ENCODE results near the gene SMPD4. TPM values are rescaled to one million over a fixed set of nuclear protein-coding genes. Genes with fewer than 3 reads are reported as not detected.
"Not testable (repeated sequence)": the region's sequence is repeated elsewhere in the genome, so short reads cannot be mapped to it uniquely, and the experiment has no call there.

Gene SMPD4
- total and polyA plus RNA-seq, 2 donors (not counting 3 experiments of a cell fraction or from before 2014, with no cell fraction given): 85.3 to 88.1 TPM

- Histone ChIP-seq H2AFZ (ENCODE audit: low read depth, low read length) (no peak overlapping the region), H4K20me1 (replicated peaks; ENCODE audit: control insufficient read depth, extremely low read depth, insufficient read depth, low read length) (no peaks in the 10 kb centered on the region), H3K27ac (ENCODE audit: insufficient read depth, low read depth, low read length) (no peak overlapping the region), H3K27me3 (ENCODE audit: control insufficient read depth in 2 of 2, insufficient read depth in 2 of 2, low read length in 2 of 2) (no peaks in the 10 kb centered on the region), H3K9ac (replicated peaks; ENCODE audit: extremely low read depth, insufficient read depth, low read length) (no peak overlapping the region), H3K36me3 (ENCODE audit: control insufficient read depth in 2 of 2, extremely low read depth in 1 of 2, insufficient read depth in 2 of 2, low read length in 2 of 2) (peaks cover 0 to 18% of the 10 kb centered on the region in 2 experiments), H3K4me3 (replicated peaks in 1 of 3; ENCODE audit: insufficient read depth in 1 of 3, low read depth in 1 of 3, low read length in 3 of 3) (no peak overlapping the region), H3K4me1 (ENCODE audit: control insufficient read depth, extremely low read depth, insufficient read depth, low read length) (no peaks in the 10 kb centered on the region), H3K9me1 (replicated peaks; ENCODE audit: control insufficient read depth, extremely low read depth, insufficient read depth, low read length) (no peaks in the 10 kb centered on the region), H3K4me2 (ENCODE audit: insufficient read depth, low read length) (no peak overlapping the region), H3K9me3 (replicated peaks; ENCODE audit: control insufficient read depth, insufficient read depth, low read length) (no peaks in the 10 kb centered on the region), H3K79me2 (ENCODE audit: control insufficient read depth, insufficient read depth, low read length) (no peaks in the 10 kb centered on the region)
- intact Hi-C loops (cut with micrococcal nuclease) (no loop called here), dilution Hi-C loops (cut with MboI; ENCODE audit: extremely low pct_ligation_motif_present, low sequenced_read_pairs) (no loop called here)
- FAIRE-seq (no peak), DNase-seq (ENCODE audit: low read depth, low spot score) (no peak)
- CTCF ChIA-PET: no interaction called here
- POLR2A ChIA-PET: no interaction called here
- TF ChIP-seq GATA2 (IDR thresholded peaks at IDR 0.05; ENCODE audit: insufficient read depth, insufficient read length, low read depth, low read length) (no peak), JUN (IDR thresholded peaks at IDR 0.05; ENCODE audit: borderline replicate concordance, insufficient read depth, insufficient read length, low read depth) (no peak), CTCF (IDR thresholded peaks at IDR 0.05; ENCODE audit: extremely low read depth in 1 of 2, insufficient read depth in 1 of 2, low read depth in 1 of 2, low read length in 2 of 2) (no peak), MAX (IDR thresholded peaks at IDR 0.05; ENCODE audit: insufficient read depth, insufficient read length) (no peak), POLR2AphosphoS5 (IDR thresholded peaks at IDR 0.05; ENCODE audit: insufficient read depth, low read depth, low read length) (no peak), POLR2A (IDR thresholded peaks at IDR 0.05; ENCODE audit: low read depth, low read length) (no peak), FOS (IDR thresholded peaks at IDR 0.05; ENCODE audit: borderline replicate concordance, insufficient read depth, low read length) (no peak), EZH2 (IDR thresholded peaks at IDR 0.05; ENCODE audit: borderline replicate concordance, low read depth, low read length, severe bottlenecking) (no peak)
- BruUV-seq (replicated peaks): no TSS peak
Observed at GRCh38 chr2:130150181-130151144, 30.9 kb downstream of the SMPD4 start.

GRCh38 chr2:130148515-130148914 lies 32.9 kb downstream of the SMPD4 start:
- H3K79me2 ChIP-seq (ENCODE audit: control insufficient read depth, insufficient read depth, low read length); H3K27ac ChIP-seq (ENCODE audit: insufficient read depth, low read depth, low read length); BruUV-seq (replicated peaks); POLR2A ChIA-PET; FAIRE-seq; H3K9me1 ChIP-seq (replicated peaks; ENCODE audit: control insufficient read depth, extremely low read depth, insufficient read depth, low read length); H3K9ac ChIP-seq (replicated peaks; ENCODE audit: extremely low read depth, insufficient read depth, low read length); H3K4me2 ChIP-seq (ENCODE audit: insufficient read depth, low read length); H2AFZ ChIP-seq (ENCODE audit: low read depth, low read length); H3K4me1 ChIP-seq (ENCODE audit: control insufficient read depth, extremely low read depth, insufficient read depth, low read length); intact Hi-C loops (cut with micrococcal nuclease); CTCF ChIA-PET; H3K27me3 ChIP-seq (ENCODE audit: control insufficient read depth in 2 of 2, insufficient read depth in 2 of 2, low read length in 2 of 2); H4K20me1 ChIP-seq (replicated peaks; ENCODE audit: control insufficient read depth, extremely low read depth, insufficient read depth, low read length); H3K4me3 ChIP-seq (replicated peaks in 1 of 3; ENCODE audit: insufficient read depth in 1 of 3, low read depth in 1 of 3, low read length in 3 of 3); dilution Hi-C loops (cut with MboI; ENCODE audit: extremely low pct_ligation_motif_present, low sequenced_read_pairs); DNase-seq (ENCODE audit: low read depth, low spot score); H3K9me3 ChIP-seq (replicated peaks; ENCODE audit: control insufficient read depth, insufficient read depth, low read length): not testable (repeated sequence)
- H3K36me3 ChIP-seq (ENCODE audit: control insufficient read depth in 2 of 2, extremely low read depth in 1 of 2, insufficient read depth in 2 of 2, low read length in 2 of 2): peaks cover 0 to 15% of the 10 kb centered on the region in 2 experiments
